ENCODE data around the gene PHRF1.

DNA sequence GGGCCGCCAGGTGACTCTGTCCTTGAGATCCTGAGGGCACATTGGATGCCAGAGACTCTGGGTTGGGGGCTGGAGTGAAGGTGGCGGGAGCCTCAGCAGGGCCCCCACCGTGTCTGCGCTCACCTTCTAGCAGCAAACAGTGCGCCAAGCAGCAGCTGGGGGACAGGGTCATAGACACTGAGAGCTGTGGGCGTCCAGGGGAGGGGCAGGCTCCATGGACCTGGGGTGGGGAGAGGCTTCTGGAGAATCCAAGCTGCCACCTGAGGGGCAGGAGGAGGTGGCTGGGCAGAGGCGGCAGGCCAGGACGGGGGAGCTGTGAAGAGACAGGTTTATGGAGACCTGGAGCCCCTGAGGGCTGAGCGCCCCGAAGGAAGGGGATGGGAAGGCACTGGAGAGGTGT lies 8.0 kb downstream of the PHRF1 start:
- TF ChIP-seq, protein P1, sequence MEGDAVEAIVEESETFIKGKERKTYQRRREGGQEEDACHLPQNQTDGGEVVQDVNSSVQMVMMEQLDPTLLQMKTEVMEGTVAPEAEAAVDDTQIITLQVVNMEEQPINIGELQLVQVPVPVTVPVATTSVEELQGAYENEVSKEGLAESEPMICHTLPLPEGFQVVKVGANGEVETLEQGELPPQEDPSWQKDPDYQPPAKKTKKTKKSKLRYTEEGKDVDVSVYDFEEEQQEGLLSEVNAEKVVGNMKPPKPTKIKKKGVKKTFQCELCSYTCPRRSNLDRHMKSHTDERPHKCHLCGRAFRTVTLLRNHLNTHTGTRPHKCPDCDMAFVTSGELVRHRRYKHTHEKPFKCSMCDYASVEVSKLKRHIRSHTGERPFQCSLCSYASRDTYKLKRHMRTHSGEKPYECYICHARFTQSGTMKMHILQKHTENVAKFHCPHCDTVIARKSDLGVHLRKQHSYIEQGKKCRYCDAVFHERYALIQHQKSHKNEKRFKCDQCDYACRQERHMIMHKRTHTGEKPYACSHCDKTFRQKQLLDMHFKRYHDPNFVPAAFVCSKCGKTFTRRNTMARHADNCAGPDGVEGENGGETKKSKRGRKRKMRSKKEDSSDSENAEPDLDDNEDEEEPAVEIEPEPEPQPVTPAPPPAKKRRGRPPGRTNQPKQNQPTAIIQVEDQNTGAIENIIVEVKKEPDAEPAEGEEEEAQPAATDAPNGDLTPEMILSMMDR (IDR thresholded peaks at IDR 0.05; ENCODE audit: poor library complexity) = no peak
- no peak for TF ChIP-seq EZH2 (IDR thresholded peaks at IDR 0.05; ENCODE audit: borderline replicate concordance)

All from hepatocyte (in vitro differentiated cells).